GM19397 (cell line): Measurements from ENCODE around the gene ENDOD1.
A peak's percentile ranks its signal among the peaks of the same experiment; 100 is the strongest.

Source experiments
- ATAC-seq: cut with Tn5 transposase; IDR thresholded peaks from one replicate; pipeline ENCODE4 v1.9.1; 2021; ENCODE audit warnings: mild to moderate bottlenecking, moderate library complexity; ENCODE audit not compliant: unreplicated experiment

ENDOD1 gene

GRCh38 chr11:95076416-95076815 is 13.2 kb upstream of the ENDOD1 start:
- ATAC-seq = no peak

GRCh38 chr11:95076981-95077380 is 12.7 kb upstream of the ENDOD1 start:
- ATAC-seq = no peak

DNA sequence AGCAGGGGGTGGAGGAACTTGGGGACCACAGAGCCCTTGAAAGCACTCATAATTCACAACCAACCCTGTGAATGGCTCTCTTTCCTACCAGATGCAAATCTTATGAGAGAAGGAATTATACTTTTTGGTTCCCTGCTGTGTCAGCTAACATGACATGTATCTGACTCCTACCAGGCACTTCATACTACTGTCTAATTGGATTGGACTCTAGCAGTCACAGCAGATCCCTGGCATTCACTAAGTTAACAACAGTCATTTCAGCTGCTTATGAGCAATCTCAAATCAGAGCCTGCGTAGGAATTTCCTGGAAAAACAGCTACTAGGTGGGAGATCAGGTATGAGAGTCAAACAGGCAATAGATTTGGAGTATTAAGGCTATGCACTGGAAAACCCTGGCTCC is 11.1 kb upstream of the ENDOD1 start:
- ATAC-seq = no peak

GRCh38 chr11:95081010-95081409 is 8.6 kb upstream of the ENDOD1 start:
- no peak for ATAC-seq

DNA sequence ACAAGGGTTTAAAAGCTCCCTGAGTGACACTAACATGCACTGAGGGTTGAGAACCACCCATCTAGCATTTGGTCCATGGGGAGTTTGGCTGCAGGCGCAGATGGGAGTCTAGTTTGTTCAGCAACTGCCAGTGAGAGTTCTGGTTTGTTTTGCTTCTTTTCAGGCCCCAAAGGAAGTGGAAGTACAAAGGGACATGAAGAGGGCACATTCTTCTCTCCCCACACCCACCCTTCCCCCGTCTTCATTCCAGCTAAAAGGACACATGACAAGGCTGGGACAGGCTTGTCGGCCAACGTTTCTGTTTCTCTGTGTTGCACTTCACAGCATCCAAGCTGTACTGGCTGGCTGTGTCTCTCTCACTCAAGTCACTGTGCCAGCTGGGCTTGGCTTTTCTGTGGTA is 8.2 kb upstream of the ENDOD1 start:
- ATAC-seq = no peak

DNA sequence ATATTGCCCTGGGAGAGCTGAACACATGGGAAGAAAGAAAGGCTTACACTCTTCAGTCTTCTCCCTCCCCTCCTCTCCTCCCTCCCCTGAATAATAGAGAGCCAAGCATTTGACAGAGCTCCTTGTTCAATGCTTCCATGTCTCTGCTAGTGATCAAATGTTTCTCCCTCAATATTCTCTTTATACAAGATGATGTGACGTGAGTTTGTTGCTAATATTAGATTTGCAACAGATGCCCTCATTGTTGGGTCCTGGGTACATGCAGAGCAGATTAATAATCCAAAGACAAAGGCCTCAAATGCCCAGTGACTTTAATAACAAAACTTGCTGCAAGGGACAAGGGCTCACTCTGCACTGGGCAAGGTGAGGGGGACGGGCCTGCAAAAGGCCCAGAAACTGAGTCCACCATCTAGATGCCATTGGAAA is 7.1 kb upstream of the ENDOD1 start:
- no peak for ATAC-seq

DNA sequence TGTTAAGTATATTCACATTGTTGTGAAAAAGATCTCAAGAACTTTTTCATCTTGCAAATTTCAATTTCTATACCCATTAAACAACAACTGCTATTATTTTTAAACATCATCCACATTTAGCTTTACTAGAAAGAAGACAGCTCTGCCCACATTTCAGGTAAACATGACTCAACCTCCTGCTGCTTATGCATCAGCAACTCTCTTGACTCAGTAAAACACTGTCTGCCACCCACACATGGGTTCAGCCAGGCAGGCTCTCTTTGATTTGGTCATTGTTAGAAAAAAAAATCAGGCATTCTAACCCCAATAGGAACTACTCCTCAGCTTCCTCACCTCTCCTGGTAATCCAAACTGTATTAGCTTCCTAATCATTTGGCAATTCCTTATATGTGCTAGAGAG is 5.1 kb upstream of the ENDOD1 start:
- ATAC-seq = no peak

DNA sequence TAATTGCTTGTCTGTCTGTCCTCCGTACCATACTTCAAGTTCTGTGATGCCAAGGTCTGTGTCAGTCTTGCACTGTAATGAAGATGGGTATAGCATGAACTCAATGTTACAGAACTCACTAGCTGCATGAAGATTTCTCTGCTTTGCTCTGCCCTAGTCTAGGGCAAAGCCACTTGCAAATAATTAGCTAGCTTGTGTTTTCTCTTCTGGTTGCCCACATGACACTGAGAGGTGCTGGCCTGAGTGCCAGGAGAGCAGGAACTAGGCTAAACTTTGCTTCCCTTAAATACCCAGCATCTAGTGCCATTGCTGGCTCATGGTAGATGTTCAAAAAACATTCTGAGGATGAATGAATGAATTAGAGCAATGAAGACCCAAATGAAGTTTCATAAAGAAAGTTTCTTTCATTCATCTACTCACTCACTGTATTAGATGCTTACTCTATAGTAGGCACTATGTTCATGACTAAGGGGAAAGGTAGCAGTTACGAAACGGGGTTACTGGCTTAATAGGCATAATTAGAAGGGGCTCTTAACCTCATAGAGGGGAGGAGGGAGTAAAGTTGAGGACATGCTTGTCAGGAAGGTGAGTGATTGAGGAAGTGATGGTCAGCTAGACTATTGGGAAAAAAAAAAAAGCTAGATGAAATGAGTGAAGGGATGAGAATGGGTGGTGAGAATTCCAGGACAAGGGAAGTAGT is 4.4 kb upstream of the ENDOD1 start:
- no peak for ATAC-seq

DNA sequence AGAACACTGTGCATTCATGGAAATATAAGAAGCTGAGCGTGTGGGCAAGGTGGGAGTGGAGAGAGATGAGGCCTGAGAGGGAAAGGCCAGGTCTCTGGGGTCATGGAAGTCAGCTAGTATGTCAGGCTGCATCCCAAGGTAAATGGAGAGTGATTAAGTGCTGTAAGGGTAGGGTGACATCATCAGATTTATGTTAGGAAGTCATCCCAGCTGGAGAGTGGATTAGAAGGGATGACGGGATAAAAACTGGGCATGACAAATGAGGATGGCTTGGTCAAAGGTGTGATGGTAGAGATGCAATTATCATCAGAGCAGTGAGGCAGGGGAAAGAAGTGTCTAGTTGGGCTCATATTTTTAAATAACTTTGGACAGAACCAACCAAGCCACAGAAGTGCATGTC is 3.5 kb upstream of the ENDOD1 start:
- ATAC-seq = no peak

GRCh38 chr11:95086836-95087570 is 2.6 kb upstream of the ENDOD1 start:
- ATAC-seq = no peak

DNA sequence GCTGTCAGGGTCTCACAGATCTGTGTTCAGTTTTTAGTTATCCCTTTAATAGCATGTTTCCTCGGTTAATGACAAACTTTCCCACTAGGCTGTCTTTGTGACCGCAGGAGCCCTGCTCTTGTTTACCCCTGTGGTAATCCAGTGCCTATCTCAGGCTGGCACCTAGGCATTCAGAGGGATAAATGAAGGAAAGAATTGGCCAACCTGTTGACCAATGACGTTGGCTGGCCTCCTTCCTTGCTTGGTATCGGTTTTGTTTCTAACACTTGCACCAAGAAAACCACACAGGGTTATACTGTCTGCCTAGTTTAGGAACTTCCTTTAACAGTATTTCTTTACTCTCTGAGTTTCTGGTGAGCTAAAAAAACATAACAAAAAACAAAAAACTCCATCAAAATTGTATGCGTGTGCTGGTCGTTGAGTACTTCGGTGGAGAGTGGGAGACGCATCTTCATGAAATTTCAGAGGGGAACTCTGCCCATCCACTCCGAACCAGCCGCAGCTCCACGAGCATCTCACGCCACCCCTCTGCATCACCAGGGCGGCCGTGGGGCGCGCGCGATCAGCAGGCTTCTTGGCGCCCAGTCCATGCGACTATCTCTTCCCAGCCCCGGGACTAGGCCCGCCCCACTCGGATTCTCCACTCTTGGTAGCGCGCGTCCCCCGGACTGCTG is 563 bp upstream of the ENDOD1 start:
- peak; percentile 54 for ATAC-seq

DNA sequence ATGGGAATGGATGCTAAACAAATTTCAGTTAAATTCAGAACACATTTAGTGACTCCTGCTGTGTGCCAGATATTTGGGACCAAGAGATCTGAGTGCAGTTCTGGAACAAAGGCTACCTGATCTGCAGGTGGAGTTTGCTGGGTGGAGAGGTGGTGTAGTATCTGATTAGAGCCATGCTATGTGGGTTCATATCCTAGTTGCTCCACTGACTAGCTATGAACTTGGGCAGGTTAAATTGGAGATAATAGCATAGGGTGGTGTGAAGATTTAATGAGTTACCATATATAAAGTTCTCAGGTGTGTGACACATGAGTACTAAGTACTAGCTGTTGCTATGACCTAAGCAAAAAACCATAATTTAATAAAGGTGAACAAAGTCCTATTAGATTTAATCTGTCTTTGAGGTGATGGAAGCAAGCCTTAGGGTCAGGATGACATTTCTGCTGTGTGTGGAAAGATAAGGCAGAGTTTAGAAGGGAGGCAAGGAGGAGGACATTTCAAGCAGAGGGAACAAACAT is 2.1 kb downstream of the ENDOD1 start:
- no peak for ATAC-seq

- no peak for ATAC-seq
Observed at GRCh38 chr11:95092549-95093324, 3.1 kb downstream of the ENDOD1 start.

GRCh38 chr11:95093548-95093947 is 3.9 kb downstream of the ENDOD1 start:
- ATAC-seq = no peak

GRCh38 chr11:95095858-95096587 is 6.4 kb downstream of the ENDOD1 start:
- peak; percentile 67 for ATAC-seq

GRCh38 chr11:95097209-95097608 is 7.6 kb downstream of the ENDOD1 start:
- ATAC-seq = no peak

DNA sequence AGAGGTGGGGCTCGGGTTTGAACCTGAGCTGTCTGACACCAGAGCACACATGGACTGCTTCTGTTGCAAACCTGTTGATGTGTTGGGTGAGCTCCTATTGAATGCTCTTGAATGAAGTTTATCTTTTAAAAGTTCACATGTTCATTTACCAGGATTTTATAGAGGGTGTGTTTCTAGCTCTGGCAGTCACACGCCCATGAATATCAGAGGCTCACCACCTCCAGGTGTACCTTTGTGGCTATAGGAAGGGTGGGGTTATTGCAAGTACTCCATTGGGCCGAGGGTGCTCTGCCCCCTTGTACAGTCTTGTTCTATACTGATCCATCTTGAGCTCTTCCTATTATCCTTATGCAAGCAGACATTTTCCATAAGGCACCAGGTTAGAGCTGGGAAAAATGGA is 9.2 kb downstream of the ENDOD1 start:
- ATAC-seq = no peak

DNA sequence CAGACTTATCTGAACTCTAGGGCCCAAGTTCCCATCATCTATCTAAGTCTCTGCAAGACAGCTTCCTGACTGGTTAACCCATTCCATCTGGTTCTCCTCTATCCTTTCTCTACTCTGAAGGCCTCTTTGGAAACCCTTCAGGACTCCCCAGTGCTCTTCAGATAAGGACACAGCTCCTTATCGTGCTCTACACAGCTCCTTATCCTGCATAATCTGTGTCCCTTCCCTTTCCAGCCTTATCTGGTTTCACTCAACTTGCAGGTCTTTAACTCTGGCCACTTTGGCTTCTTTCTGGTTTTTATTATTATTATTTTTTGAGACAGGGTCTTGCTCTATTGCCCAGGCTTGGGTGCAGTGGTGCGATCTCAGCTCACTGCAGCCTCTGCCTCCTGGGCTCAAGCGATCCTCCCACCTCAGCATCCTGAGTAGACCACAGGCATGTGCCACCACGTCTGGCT is 10.6 kb downstream of the ENDOD1 start:
- no peak for ATAC-seq

DNA sequence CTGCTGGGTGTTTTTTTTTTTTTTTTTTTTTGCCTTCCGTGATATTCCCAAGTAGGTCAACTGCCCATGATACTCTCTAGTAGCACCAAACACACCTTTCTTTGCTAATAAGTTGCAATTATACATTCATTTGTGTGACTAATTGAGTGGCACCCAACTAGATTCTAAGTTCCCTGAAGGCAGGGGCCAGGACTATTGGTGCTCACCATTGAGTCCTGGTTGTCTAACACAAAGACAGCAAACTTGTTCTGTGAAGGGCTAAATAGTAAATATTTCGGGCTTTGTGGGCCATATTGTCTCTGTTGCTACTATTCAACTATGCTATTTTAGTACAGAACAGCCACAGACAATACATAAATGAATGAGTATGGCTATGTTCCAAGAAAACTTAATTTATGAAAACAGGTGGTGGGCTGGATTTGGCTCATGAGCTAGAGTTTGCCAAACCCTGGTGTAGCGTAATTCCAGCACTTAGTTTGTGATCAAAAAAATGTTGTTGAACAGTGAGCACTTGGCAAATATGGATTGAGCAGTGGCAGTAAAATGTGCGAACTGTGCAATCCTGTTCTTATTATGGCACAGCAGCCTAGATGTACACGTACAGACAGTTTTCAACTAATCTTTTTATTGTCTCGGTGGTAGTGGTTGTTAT is 11.3 kb downstream of the ENDOD1 start:
- no peak for ATAC-seq

- ATAC-seq = no peak
Observed at GRCh38 chr11:95101935-95102334, 12.3 kb downstream of the ENDOD1 start.
